Amygdala (tissue), 56 donors: ENCODE data around the gene YBX1.

Experiments
- DNase-seq, 56 donors: peaks; one replicate each; lab custom pipeline; 2025; lab: John Stamatoyannopoulos, UW

The YBX1 gene

DNA sequence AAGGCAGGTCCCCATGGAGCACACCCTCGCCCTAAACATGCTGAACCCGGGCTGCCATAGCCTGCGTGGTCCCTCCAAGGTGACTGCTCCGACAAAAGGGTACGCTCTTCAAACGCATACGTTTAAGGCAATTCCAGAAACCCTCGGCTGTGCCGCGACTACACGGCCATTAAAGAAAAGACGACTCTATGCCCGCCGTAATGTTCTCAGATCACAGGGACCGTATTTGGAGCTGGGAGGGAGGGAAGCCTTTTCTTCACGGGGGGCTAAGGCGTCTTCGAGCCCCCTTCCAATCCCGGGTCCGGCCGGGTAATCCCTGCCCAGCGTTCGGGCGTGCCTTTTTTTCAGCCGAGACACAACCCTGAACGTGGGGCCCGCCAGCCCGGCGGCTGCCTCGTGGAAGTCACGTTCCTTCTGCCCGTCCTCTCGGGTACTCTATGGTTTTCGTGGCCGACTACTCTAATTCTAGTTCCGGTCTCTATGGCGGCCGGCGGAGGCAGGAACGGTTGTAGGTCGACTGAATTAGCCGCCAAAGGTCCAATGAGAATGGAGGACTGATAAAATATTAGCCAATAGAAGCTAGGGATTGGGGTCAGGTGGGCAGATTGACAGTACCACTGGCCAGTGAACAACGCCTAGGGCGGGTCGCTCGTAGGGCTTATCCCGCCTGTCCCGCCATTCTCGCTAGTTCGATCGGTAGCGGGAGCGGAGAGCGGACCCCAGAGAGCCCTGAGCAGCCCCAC is at the start of gene YBX1:
YBX1 (plus strand) TSS at position 678 of the 743 bp plus-strand sequence. CDS start 148 bp downstream, outside the sequence.
- DNase-seq = peak; percentile 50 to 99 (median 94)

DNA sequence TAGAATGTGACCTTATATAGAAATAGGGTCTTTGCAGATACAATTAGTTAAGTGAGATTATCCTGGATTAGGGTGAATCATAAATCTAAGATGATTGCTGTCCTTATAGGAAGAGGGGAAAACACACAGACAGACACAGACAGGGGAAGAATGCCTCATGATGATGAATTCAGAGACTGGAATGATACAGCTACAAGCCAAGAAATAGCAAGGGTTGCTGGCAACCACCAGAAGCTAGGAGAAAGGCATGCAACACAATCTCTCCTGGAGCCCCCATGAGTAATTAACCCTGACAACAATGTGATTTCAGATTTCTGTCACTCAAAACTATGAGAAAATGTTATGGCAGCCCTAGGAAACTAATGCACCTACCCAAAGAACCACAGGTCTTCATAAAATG is 43.1 kb upstream of the YBX1 start:
- no peak for DNase-seq

DNA sequence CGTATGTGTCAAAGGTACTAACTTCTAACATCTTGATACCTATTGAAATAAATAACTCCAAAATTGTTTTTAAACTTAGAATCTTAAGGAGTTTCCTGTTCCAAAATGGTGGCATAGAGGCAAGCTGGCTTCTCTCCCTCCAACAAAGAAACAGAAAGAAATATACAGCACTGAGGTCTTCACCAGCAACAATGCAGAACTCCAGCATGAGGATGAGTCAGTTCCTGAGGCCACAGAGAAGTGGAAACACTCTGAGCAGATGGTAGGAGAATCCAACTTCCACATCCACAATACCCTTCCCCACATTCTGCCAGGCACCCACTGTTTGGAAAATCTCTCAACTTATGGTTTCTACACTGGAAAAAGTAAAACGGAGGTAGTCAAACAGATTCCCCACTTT is 36.2 kb upstream of the YBX1 start:
- no peak for DNase-seq

DNA sequence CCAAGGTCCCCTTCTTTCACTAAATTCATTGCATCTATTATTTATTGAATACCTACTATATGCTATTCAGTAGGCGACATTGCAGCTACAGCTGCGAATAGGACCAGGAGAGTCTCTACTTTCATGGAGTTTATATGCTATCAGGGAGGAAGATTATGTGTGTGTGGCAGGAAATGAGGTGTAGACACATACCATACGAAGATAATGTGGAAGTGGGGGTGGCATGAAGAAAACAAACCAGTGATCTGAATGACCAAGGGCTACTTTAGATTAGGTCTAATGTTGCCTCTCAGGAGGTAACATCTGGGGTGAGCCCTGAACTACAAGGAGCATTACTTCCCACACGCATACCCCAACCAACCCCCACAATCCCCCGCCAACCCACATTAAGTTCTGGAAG is 25.0 kb upstream of the YBX1 start:
- no peak for DNase-seq

DNA sequence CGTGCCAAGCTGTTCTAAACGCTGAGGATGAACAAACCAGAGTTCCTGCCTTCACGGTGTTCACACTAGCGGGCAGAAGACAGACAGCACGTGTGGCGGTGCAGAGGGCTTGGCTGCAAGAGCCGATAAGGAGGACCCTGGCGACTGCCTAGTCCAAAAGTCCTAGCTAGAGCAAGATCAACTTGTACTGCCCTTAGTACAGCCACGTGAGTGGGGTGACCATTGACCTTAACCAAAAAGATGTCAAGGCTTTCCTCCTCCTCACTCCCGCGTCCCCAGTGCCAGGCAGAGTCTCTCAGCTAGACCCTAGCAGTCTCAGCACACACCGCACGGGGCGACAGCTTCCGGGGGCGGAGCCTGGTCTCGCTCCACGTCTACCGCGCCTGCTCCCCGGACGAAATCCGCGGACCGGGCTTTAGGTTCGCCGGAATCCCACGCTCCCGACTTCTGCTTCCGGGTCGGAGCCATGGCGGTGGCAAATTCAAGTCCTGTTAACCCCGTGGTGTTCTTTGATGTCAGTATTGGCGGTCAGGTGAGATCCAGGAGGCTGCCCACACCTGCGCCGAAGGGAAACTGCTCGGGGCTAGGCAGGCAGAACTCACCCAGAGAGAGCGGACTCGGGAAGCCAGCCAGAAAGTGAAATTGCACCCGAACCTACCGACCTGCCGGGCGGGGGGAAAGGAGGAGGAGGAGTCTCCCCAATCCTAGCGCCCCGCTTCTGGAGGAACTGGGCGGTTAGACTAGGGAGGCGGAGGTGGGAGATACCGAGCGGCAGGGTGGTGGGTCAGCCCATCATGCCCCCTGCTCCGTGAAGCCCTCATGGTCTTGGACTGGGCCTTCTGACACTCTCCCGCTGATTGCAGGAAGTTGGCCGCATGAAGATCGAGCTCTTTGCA is 24.0 kb upstream of the YBX1 start, which contains the start of gene PPIH:
PPIH (plus strand) TSS at position 443 of the 896 bp plus-strand sequence; CDS start at position 467, 24 bp downstream.
- peak; percentile 53 to 97 (median 90) for DNase-seq

DNA sequence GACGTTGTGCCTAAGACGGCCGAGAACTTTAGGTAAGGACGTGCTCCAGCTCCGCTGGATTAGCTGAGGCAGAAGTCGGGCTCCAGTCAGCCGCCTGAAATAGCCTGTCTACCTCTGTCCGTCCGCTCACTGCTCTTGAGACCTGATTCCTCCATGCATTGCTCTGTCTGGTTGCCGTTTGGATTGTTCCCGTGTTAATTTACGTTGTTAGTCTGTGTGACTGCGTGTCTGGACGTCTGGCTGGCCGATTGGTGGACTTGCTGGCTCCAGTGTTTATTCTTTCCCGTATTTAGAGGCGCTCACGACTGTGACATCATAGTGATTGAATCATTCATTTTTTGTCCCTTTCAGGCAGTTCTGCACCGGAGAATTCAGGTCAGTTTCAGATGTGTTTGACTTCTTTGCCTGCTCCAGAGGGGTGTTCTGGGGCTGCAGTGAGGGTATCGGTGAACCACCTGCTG is 23.3 kb upstream of the YBX1 start:
- DNase-seq = peak in 5 of 56 donors; percentile 10 to 42 (median 22)

DNA sequence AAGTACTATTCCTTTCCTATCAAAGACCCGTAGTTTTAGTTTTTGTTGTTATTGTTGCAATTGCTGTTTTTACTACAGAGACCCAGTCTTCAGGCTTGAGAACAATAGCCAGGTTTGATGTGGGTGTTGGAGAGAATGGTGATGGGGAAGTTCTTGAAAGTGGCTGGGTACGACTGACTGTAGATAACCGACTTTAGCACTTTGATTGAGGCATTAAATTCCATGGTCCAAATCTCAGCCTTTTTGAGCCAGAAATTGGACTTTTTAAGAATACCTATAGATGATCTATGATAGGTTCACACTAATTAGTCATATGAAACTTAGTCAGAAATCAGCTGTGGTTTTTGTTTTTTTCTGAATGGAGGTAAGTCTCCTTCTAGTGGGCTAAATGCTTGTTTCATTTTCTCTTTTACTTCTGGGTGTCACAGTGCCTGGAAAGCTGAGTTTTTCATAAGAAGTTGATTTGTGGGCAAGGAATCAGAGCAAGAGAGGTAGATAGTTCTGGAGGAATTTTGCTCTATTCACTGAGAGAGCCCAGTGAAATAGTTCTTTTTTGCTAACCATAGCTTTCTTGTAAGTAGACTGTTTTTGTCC is 21.2 kb upstream of the YBX1 start:
- DNase-seq = no peak

DNA sequence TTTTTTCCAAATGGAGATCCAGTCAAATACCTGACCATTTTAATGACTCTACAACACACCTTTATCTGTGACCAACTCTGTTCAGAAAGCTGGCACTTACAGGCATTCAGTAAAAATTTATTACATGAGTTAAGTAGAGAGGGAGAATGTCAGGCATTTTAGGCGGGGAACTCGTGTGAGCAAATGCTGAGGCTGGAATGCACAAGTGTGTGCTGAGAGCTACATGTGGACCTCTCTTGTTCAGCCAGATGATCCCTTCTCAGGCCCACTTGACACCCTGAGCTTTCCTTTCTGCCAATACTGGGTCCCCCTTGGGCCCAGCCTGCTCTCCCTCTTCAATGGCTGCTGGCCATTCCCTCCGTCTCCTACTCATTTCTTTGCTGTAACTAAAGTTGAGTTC is 12.3 kb upstream of the YBX1 start:
- no peak for DNase-seq

DNA sequence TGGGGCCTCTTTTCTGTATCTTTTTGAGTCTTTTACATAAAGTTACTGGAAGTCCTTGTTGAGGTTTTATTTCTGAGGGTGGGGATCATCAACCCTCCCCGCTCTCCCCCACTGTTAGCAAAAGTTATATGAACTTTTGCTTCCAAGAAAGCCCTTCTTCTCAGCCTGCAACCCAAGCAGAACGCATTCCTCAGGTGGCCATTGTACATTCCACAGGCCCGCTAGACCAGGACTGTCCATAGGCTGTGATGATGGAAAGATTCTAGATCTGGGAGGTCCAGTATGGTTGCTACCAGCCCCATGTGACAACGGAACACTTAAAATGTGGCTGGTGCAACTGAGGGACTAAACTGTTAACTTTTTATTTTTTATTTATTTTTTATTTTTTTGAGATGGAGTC is 11.8 kb upstream of the YBX1 start:
- DNase-seq = no peak

DNA sequence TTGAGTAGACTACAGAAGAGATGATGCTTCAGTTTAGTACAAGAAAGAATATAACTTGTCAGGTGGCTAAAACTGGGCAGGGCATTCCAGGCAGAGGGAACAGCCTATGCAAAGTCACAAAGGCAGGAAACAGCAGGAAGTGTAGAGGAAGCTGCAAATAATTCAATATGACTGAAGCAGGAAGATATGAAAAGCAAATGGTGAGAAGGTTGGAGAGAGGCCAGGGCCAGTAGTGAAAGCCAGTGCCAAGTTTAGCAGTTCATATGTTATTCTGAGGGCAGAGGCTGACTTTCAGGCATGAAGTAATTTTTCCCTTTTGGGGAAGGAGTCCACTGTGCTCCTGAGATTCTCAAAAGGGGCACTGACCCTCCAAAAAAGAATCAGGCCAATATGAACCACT is 8.0 kb upstream of the YBX1 start:
- no peak for DNase-seq

DNA sequence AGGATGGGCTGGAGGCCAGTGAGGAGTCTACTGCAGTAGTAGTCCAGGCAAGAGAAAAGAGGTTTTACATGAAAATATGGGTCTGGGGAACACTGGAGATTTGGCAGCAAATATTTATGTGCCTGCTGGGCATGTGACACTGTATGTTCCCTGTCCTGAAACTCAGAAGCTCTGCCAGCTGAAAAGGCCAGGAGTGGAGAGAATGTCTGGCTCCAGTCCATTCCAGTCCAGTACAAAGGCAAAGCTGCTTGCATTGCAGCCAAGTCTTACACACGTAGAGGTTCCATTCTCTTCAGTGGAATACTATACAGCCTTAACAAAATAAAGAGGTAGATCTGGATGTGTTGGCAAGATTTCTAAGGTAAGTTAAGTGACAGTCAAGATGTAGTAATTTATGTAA is 7.5 kb upstream of the YBX1 start:
- DNase-seq = no peak

DNA sequence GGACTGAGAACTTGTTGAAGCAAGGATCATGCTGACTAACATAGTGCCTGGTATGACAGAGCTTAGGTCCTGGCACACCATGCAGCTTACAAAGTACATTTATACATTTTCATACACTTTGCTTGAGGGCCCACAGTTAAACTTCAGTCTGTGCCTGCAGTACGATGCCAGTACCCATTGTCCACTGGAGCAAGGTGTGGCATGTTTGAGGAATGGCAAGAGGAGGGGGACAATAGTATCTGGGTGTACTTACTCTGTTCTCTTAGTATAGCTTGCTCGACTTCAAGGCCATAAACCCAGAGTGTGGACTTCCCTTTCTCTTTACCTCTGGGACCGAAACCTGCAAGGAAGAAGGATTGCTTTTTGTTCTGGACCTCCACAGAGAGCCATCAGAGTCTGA is 6.8 kb upstream of the YBX1 start:
- no peak for DNase-seq

DNA sequence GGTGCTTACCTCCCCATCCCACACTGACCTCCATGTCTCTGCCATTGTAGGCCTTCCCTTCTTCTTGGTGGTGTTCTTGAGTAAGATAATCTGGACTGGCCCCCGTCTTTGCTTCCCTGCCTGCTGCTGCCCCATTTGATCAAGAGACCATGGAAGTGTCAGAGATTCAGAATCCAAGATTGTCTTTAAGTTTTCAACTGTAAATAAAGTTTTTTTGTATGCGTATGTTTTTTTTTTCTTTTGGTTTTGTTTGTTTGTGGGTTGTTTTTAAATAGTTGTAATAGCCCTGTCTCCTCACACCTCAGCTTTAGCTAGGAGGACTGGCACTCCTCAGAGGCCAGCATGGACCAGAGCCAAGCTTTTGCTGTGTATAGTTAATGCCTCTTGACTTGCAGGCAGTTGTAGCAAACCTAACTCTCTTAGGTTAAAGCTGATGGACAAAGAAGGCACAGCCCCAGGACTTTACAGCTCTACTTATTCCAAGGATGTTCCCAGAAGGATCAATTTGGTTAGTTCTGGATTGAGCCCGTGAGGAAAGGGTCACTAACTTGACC is 5.6 kb upstream of the YBX1 start:
- DNase-seq = no peak

DNA sequence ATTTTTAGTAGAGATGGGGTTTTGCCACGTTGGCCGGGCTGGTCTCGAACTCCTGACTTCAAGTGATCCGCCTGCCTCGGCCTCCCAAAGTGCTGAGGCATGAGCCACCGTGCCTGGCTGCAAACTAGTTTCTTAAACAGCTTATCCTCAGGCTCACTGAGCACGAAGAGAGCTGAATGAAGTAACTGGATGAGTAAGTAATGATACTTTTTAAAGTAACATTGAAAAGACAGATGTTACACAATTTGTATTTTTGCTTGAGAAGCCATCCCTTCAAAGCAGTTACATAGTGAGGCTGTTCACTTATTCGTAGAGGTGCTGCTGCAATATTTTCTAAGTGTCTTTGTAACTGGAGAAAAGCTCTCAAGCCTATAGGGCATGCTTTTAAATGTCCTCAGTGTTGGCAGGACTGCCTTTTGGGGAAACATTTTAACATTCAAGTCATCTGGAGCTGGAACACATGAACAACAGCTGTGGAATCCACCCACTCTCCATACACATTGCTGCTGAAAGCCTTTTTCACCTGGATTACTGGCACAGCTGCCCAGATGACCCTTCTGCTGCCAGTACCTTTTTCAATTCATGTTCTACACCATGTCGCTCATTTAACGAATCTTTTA is 2.7 kb upstream of the YBX1 start:
- DNase-seq = no peak

DNA sequence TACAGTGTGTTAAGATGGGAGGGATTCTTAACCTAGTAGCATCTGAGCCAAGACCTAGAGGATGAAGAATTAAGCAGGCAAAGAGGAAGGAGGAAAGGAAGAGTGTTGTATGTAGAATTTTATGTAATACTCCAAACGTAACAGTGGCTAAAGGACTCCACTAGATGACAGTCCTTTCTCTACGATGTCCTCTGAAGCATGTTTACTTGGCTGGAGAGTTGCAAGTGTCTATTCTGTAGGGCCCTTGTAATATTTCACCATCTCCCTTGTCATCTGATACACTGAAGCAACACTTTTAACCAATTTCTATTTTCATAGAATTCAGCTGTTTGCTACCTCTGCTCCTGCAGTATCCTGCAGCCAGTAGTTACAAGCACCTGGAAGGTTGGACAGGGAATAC is 2.2 kb upstream of the YBX1 start:
- DNase-seq = no peak

DNA sequence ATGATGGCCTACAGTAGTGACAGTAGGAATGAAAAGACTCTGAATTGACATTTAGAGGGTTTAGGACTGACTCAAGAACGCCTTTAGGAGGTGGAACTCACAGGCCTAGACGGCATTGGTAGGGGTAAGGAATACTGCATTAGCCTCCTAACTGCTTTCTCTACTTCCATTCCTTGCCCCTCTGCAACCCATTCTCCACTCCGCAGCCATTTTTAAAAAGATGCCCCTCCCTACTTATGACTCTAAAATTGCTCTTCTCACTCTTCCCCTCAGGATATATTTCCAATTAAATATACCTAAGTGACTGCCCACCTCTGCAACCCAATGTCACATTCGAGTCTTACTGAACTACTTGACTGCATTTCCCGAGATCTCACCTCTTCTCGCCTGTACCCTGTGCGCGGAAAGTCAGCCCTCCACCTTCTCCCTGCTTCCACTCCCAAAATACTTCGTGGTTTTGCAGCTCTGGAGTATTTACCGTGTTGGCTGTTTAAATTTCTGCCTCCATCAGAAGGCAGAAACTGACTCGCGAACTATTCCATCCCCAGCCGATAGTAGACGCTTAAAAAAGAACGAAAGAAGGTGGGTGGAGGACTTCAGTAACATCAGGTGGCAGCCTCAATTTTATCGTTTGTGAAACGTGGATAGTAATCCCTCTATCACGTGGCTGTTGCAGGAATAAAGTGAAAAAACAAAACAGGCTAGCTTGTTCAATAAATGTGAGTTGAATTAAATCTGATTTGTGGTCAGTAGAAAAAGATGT is 1.1 kb upstream of the YBX1 start:
- DNase-seq = peak in 8 of 56 donors; percentile 2 to 31 (median 6)

DNA sequence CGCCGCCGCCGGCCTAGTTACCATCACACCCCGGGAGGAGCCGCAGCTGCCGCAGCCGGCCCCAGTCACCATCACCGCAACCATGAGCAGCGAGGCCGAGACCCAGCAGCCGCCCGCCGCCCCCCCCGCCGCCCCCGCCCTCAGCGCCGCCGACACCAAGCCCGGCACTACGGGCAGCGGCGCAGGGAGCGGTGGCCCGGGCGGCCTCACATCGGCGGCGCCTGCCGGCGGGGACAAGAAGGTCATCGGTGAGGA is 193 bp downstream of the YBX1 start:
- DNase-seq = peak in 3 of 56 donors; percentile 48 to 70 (median 49)

DNA sequence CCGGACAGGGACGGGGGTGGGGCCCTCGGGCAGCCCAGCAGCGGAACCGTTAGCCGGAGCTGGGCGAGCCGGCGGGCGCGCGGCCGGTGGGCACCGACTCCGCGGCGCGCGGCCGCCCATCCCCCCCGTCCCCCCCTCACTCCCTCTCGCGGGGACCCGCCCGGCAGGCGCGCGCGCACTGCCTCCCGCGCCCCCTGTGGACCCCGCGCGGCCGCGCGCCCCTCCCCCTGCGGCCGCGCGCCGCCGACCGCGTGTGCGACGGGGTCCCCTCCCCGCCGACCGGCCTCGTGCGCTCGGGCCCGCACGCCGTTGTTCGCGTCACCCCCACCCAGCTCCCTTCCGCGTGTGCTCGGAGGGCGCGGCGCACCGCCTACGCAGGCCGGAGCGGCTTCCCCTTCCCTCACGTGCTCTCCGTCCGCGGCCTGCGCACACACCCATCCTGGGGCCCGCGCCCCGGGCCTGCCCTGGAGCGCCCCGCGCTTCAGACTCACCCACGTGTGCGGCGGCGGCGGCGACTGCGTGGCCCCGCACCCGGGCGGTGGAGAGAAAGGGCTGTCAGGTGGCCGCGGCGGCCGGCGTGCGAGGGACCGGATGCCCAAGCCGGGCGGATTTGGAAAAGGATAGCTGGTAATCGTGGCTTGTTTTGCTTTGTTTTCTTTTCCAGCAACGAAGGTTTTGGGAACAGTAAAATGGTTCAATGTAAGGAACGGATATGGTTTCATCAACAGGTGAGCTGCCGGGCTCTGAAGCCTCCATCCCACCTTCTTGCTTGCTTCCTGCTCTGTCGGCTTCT is 717 bp downstream of the YBX1 start:
- peak in 40 of 56 donors; percentile 18 to 73 (median 47) for DNase-seq

DNA sequence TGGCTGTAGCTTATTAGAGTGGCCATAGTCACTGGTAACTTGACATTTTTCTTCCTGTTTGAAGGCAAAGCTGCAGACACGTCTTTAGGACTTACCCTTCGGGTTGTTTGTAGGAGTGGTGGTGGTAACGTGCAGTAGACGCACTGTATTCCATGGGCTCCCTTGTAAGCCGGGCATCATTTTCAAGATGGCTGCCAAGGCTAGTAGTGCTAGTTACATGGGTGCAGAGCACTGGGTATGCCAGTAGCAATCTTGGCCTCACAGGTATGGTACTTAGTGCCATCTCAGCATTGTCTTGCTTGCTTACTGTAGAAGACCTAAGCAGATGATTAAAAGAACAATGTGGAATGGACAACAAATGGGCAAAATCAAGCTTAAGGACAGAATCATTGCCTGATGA is 1.9 kb downstream of the YBX1 start:
- peak in 1 of 56 donors; percentile 0 for DNase-seq
